NCI-H524 treated with DMSO at 0.1 percent for 48 hours (cell line): Measurements from ENCODE around the gene STAU1.
"Not testable (repeated sequence)": the region's sequence is repeated elsewhere in the genome, so short reads cannot be mapped to it uniquely, and the experiment has no call there.

Source experiments
- DNase-seq: peaks from one replicate; lab custom pipeline; 2025; lab: John Stamatoyannopoulos, UW

Gene STAU1

DNA sequence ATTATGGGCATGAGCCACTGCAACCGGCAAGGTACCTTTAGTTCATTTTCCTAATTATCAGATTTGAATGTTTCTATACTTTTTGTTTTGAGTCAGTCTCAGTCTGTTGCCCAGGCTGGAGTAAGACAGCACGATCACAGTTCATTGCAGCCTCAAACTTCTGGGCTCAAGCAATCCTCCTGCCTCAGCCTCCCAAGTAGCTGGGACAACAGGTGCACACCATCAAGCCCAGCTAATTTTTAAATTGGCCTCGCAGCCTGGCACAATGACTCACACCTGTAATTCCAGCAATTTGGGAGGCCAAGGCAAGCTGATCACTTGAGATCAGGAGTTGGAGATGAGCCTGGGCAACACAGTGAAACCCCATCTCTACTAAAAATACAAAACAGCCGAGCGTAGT lies 24.4 kb downstream of the STAU1 start:
- DNase-seq = no peak

DNA sequence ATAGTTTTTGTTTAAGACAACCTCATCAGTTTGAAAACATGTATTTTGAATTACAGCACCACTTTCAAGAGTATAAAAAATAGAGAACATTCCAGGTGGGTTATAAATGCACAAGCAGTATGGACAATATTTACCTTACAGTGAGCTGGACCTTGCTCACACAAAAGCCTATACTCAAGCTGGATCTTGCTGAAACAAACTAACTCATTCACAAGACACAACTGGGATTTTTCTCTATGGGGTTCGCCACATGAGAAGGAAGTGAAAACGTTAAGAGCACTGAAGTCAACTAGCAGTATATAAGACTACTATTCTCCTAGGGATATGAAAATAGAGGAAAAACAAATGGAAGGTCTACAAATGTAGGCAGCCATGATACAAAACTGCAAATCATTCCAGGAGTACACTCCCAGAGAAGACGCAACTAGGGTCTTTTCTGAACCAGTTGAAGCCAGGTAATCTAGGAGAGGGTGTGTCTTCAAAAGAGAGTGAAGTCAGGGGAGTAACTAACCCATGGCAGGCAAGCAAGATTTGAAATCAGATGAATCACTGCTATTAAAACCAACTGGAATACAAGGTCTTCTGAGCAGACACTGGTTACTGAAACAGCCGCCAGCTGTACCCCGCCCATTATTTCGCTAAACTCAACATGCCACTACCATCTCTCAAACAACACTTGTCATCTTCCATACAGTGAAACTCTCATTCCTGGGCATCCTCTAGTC lies 26.5 kb downstream of the STAU1 start:
- no peak for DNase-seq

DNA sequence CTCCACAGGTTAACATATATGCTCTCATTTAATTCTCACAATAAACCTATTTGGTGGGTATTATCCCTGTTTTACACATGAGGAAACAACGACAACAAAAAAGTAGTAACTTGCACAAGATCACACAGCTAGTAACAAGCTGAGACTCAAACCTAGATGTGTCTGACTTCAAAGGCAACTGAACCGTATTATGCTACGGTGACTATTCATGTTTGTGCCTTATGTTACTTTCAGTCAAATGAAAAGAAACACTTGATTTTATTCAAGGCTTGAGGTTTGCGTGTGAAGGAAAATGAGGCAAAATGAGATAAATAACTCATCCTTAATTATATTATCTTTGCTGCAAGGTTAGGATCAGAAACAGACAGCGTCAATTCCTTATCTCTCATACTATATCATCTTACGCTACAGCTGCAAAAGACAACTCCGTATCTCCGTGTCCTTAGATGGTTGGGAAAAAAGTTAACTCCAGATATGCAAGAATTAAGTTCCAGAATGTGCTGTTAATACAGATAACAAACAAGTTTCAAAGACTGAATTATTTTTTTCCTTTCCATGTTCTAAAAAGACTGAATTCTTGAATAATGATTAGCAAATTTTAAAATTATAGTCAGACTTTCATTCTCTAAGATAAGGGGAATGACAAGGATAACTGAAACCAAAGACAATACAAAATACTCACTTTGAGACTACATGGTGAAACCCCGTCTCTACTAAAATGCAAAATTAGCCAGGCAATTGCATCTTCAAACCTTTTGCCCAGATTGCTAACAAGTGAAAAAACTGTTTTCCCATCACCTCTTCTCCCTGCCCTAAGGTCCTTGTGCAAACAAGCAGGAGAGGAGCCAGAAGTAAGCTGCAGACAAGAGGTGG lies 27.8 kb downstream of the STAU1 start:
- no peak for DNase-seq

DNA sequence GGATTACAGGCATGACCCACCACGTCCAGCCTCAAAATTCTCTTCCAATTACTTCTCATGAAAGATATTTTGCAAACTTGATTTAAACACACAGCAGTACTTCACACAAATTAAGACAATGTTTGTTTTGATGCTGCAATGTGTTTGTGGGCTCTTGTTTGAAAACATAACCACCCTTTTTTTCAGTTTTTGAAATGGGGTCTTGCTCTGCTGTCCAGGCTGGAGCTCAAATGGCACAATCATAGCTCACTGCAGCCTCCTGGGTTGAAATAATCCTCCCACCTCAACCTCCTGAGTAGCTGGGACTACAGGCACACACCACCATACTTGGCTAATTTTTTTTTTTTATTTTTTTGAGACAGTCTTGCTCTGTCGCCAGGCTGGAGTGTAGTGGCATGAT lies 31.0 kb downstream of the STAU1 start:
- no peak for DNase-seq

DNA sequence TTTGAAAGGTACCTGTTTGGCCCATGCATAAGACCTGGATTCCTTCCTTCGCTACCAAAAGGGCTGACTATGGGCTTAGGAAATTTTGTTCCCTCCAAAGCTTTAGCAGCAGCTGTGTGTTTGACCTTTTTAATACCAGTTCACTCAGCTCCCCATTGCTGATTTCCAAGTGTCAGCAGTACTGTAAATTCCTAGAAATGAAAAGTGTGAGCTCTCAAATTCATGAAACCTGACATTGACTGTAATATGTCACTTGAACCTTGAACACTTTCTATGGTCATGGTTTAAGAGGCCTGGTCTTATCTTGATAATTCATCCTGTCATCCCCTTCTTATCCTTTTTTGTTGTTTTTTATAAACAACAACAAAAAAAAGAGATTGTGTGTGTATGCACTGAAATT lies 31.7 kb downstream of the STAU1 start:
- DNase-seq = no peak

DNA sequence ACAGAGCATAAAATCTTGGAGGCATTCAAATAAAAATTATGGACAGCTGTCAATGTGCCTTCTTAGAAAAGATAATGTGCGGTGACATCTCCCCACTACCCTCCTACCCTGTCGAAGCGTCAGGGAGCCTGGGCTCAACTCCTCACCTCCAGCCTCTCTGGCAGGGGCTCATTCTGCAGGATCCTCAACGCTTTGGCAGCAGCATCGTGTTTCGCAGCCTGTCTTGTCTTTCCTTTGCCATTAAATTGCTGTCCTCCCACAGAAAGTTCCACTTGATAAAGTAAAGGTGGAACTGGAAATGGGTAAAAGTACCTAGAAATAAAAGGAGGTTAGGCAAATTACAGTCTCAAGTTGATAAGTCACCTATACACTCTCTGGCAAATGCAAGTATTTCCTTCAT lies 36.7 kb downstream of the STAU1 start:
- DNase-seq = no peak

DNA sequence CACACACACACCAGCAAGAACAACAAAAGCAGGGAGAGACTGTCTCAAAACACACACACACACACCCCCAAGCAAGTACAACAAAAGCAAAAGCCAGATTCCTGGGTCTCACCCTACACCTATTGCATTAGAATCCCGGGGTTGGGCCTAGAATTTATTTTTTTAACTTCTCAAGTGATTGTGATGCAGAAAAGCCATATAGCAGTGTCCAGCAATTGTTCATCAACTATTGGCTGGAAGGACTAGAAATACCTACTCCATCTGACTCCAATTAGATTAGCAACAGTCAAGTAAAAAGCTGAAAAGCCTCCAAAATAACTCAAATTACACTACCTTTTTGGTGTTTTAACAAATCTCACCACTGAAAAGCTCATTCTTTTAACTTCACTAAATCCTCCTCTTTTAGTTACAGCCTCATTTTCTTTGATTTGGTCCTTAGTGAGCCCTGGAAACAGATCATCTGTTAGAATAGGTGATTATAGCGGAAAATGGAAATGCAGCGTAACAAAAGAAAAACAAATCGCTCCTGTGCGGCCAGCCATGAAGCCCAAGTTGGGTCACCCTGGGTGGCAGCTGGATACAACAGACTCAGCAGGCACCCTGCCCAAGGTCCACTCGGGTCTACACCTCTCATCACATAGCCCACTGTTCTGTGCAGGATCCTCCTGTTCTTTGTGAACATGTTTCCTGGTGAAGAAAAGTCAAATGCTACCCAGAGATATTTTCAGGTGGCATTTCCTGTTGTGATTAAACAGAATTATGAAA lies 38.7 kb downstream of the STAU1 start:
- DNase-seq = no peak

DNA sequence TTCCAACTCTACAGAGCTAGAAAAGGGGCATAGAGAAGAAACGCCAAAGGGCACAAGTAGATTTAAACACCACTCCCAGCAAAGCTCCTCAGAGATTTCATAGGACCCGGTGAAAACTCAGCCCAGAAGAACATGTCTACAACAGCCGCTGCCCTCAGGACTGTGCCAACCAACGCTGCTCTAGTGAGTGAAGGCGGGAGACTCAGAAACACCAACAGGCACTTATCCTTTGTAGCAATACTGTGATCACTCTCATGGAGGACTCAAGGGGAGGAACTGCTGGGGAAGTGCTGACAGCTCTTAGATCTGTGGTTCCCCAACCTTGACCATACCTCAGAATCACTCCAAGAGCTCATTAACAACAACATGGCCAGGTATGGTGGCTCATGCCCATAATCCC lies 39.5 kb downstream of the STAU1 start:
- no peak for DNase-seq

DNA sequence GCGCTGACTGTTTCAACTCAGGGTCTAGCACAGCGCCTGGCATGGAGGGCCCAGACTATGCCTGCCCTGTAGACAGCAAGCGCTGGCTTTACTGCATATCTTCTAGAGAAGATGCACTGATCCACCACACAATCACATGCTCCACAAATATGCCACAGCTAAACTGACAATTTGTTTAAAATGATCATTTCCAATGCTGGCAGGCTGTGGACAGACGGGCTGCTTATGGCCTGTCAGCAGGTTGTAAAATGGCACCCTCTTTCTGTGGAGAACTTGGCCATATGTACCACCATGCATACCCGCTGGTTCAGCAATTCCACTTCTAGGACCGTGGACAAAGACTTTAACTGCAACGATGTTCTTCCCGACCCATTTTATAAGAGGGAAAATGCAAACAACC lies 40.8 kb downstream of the STAU1 start:
- no peak for DNase-seq

DNA sequence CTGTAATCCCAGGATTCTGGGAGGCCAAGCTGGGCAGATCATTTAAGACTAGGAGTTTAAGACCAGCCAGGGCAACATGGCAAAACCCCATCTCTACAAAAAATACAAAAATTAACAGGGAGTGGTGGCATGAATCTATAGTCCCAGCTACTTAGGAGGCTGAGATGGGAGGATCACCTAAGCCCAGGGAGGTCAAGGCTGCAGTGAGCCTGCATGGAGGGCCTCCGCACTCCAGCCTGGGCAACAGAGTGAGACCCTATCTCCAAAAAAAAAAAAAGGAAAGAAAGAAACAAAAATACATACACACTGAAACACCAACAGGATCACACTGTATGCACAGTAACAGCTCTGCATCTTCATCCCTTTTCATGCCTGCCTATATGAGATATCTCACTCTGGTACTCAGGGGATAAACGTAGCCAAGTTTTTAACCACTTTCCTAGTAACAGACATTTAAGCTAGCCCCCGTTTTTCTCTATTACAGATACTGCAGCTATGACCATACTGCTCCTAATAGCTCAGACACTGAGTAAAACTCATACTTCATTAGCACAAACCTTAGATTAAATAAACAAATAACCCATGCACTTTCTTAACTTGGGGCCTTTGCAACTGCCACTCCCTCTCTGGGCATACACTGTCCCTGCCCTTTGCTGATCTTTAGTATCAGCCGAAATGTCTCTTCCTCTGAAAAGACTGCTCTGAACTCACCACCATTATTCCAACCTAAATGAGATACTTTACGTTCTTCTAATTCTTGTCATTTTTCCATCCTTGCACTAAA lies 41.5 kb downstream of the STAU1 start:
- DNase-seq = no peak

DNA sequence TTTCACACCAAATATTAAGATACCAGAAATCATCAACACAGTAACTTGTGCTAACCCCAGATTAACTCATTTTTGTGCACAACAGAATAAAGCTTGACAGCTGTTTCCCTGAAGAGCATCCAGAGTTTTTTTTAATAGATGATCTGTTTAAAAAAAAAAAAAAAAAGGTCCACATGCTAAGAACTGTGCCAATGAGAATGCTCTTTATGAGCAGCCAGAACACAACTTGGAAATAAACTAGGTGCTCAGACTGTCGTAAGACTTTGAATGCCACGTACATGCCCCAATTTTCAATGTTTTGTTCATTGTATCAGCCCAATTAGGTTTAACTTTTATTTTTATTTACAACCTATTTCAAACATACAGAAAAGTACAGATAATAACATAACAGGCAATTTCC lies 47.3 kb downstream of the STAU1 start:
- DNase-seq = no peak

DNA sequence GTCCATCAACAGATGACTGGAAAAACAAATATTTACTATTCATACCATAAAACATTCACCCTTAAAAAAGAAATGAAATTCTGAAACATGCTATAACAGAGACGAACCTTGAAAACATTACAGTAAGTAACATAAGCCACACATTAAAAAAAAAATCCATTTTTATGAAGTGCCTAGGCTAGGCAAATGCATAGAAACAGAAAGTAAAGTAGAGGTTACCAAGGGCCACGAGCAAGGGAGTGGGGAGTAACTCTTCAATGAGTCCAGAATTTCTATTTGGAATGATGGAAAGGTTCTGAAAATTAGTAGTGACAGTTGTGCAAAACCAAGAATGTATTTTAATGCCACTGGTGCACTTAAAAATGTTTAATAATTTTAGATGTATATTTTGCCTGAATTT lies 47.7 kb downstream of the STAU1 start:
- no peak for DNase-seq

DNA sequence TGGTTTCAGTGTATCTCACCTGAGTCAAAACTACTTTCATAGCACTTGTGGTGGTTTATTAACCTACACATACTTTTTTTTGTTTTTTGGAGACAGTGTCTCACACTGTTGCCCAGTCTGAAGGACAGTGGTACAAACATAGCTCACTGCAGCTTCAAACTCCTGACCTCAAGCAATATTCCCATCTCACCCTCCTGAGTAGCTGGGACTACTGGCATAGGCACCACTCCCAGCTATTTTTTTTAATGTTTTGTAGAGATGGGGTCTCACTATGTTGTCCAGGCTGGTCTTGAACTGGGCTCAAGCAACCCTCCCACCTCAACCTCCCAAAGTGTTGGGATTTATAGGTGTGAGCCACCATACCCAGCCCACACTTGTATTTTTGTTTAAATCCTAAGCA lies 49.7 kb downstream of the STAU1 start:
- no peak for DNase-seq

DNA sequence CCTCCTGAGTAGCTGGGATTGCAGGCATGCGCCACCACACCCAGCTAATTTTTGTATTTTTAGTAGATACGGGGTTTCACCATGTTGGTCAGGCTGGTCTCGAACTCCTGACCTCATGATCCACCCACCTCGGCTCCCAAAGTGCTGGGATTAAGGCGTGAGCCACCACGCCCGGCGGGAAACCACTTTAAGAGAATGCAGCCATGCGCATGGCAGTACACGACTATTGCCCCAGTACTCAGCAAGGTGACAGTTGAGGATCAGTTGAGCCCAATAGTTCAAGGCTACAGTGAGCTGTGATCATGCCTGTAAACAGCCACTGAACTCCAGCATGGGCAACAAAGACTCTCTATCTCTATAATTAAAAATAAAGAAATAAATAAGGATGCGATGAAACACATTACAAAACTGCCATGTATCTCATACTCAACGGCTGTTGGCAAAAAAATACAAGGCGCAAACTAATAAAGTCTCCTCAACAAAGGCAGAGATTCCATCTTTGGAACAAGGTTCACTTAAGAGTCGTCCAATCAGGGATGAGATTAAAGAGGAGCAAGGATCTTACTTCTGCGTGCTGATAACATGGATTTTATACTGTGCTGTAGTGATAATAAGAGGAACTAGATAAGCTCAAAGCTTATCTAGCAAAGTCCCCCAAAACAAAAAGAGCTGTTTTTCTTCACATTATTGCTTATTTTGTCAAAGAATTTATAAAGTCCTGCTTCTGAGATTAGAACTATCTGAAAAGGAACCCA lies 51.1 kb downstream of the STAU1 start:
- no peak for DNase-seq

DNA sequence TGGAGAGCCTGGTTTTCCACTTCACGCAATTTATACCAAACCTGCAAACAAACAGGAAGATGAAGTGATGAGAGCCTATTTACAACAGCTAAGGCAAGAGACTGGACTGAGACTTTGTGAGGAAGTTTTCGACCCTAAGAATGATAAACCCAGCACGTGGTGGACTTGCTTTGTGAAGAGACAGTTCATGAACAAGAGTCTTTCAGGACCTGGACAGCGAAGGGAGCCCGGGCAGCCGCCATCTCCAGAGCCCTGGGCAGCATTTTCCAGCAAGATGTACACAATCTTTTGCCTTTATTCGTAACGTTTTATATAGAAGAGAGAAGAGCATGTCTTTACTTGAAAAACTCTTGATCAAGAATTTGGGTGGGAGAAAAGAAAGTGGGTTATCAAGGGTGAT lies 53.3 kb downstream of the STAU1 start:
- DNase-seq = not testable (repeated sequence)

DNA sequence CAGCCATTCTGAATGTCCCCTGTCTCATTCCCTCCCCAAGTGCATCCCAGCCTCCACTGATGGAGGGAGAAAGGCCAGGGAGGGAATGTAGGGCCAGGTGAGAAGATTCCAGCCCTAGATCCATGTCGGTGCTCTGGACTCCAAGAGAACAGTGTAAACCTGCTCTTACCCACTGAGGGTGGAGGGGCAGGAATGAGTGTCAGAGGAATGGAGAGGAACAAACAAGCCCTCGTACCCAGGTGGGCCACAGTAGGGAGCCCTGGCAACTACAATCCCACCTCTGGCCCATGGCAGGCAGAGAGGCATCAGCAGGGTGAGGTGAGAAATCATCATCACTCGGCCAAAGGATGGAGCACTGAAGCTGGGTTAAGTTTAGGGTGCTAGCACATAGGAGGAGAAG lies 54.6 kb downstream of the STAU1 start:
- no peak for DNase-seq

DNA sequence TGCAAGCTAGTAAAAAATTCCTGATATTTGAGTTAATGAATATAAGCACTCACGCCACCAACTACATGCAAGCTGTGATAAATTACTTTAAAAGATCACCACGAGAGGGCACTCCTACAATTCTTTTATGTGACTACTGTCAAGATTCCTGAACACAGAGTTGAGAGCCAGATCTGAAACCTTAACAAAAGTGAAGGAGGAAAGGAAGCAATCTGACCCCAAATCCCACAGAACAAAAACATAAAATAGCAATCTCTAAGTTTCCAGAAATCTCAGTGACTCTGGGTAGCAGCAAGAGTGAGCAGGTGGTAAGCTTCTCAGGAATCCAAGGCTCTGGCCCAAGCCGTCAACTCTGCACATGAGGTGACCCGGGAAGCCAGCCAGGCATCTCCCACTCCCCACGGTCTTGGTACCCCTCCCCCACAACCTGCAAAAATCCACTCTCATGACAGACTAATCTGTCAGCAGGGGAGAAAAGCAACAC lies 55.1 kb downstream of the STAU1 start:
- DNase-seq = no peak

DNA sequence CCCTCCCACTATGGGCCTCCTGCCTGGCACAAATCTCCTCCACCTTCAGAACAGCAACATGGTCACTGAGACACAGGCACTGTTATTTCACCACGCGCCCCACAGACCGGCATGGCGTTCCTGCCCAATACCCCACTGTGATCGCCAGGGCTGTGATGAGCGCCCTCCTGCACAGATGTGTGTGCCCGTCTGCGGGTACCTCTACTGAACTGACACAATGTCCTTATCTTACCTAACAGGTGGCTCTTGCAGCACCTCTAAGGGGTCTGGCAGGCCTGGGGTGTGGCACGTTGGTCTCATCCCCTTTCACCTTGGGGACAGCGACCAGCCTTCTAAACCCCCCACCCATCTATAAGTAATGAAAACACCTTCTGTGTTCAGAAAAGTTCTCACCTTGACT lies 64.2 kb downstream of the STAU1 start:
- DNase-seq = no peak

DNA sequence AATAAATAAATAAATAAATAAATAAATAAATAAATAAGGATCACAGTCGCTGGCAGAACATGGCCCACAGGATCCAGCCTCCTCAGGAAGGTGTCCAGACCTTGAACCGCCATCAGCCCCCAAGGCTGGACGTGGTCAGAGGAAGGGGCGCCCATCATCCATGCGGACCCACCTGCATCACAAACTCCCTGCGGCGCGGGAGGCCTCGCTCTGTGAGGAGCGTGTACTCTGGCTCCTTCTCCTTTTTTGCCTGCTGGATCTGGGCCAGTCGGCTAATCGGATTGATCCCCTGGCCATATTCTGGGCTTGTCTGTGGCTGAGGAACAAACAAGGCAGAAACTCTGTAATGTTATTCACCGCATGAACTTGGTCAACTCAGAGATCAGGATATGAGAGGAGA lies 65.2 kb downstream of the STAU1 start:
- DNase-seq = no peak

DNA sequence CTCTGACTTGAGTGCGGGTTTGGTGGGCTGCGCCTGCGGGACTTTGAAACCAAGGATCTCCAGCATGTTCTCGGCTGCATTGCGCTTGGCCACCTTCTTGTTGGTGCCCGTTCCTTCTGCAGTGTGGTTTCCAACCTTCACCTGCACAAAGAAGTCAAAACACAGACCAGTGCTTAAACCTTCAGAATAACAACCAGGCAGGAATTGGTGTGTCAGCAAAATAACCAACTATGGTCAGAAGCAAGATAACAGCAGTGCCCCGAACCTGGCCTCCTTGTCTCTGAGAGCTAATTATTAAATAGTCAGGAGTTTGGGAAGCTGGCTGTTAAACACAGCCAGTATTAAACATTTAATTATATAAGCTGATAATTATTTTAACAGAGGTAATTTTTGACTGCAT lies 68.1 kb downstream of the STAU1 start:
- no peak for DNase-seq

DNA sequence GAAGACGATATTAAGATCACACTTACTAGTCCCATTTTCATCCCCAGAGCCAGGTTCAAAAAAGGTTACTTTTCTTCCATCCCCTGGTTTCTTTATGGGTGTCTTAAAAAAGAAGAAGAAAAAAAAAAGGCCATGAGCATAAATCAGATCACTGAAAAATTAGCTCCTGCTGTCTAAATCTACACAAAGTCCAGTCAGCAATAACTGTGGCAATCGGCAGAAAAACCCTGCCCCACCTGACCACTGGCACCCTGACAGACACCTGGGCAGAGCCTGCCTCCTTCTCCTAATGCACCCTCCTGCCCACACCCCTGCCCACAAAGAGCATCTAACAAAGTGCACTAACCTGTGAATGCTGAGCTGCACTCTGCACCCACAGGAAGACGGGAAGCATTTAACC lies 69.8 kb downstream of the STAU1 start:
- no peak for DNase-seq
